NCI-H2196 treated with DMSO at 0.1 percent for 48 hours (cell line): Measurements from ENCODE around the gene CSMD2.

Experiments used
- DNase-seq: peaks from one replicate; lab custom pipeline; 2025; ENCODE audit not compliant: unreplicated experiment; lab: John Stamatoyannopoulos, UW

Gene CSMD2

GRCh38 chr1:33618636-33619035 lies 546.4 kb downstream of the CSMD2 start:
- DNase-seq = no peak

GRCh38 chr1:33617451-33617850 lies 547.6 kb downstream of the CSMD2 start:
- no peak for DNase-seq

GRCh38 chr1:33616780-33617179 lies 548.2 kb downstream of the CSMD2 start:
- DNase-seq = no peak

DNA sequence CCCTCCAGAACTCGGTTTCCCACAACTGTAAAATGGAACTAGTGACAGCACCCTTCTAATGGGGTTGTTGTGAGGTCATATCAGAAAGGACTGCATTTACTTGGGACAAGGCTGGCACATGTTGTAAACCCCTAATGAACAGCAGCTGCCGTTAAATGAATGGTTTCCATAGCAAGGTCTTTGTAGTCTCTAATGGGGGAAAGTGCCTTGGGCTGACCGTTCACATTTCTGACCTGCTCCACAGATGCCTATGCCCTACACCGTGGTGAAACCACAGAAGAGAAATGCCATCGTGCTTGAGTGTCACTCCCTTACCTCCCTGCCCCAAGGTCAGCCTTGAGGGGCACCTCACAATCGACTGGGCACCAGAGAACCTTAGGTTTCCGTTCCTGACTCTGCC lies 549.5 kb downstream of the CSMD2 start:
- DNase-seq = no peak

DNA sequence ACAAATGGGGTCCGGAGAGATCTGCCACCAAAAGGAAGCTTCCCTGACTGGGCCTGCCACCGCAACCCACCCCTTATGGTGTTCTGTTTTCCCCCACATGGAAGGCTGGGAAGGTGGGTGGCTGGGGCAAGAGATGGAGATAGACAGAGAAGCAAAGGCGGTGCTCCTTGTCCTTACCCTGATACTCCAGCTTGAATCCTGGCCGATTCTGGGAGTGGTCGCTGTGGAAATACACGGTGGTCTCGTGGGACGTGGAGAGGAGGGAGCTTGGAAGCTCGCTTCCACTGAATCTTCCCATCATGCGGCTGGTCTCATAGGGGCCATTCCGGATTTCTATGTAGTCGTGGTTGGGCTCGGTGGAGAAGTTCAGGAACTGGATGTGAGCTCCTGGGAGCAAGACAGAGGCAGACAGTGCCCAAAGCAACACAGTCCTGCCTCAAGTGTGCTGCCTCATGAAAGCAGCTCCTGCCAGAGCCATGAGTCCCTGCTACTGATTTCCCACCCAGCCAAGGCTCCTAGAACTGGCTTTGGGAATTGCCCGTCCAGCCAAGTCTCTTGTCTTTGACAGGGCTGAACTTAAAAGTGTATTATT lies 554.1 kb downstream of the CSMD2 start:
- no peak for DNase-seq

DNA sequence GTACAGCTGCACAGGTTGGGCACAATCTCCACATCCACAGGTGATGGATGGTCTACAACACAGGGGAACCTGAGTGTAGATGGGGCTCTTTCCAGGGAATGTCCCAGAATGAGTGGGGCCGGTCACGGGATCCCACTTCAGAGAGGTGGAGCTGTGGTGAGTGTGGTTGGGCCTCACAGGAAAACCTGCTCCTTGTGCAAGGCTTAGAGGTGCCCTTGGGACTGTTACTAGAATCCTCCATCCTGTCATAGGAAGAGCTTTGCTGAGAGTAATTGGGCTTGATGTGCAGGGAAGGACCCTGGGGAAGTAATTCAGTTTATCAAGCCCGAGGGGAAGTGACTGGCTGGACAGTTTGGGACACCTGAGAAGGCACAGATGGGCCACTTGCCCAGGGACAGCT lies 554.6 kb downstream of the CSMD2 start:
- DNase-seq = no peak

DNA sequence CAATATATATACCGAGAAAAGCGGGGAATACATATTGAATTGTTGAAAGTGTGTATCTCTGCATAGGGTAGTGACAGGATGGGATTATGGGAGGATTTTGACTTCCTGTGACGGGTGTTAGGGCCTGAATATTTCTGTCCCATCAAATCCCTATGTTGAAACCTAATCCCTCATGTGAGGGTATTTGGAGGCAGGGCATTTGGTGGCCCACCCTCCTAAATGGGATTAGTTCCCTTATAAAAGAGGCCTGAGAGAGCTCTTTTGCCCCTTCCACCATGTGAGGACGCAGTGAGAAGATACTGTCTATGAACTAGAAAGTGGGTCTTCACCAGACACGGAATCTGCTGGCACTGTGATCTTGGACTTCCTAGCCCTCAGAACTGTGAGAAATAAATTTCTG lies 555.3 kb downstream of the CSMD2 start:
- DNase-seq = no peak

DNA sequence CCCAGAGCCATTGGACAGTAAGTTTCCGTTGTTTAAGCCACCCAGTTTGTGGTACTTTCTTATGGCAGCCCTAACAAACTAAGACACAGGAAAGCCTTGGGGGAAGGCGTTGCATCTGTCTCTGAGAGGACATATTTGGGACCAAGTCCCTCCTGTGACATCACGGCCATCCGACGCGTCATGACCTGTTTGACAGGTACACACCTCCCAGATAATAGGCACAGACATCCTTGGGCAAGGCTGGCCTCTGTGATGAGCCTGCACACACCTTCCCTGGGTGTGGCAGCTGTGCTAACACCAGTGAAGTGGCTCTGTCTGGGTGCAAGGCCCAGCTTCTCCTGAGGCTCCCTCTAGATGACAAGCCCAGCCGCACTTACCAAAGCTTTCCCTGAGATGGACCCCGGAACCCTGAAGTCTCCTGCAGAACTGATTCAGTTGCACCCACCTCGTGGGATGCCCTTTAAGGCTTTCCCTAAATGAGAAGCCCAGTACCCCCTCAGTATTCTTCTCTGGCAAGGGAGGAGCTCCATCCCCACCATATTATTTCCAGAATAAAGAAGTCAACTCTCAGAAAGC lies 556.1 kb downstream of the CSMD2 start:
- no peak for DNase-seq

- no peak for DNase-seq
Observed at GRCh38 chr1:33607444-33608005, 557.5 kb downstream of the CSMD2 start.

DNA sequence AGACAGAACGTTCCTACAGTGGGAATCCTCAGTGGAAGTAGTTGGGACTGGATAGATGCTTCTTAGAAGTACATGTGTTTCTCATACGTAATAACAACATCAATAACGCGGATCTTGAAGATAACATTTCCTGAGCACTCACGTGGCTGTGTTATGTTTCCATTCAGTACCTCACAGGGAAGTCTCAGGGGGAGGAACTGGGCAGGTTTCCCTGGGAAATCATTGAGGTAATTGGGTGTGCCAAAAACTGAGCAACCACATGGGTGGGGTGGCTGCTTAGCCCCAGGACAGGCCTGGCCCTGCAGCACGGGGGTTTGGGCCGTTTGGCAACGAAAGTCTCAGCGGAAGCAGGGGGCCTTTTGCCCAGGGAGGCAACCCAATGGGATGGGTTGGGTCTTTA lies 558.8 kb downstream of the CSMD2 start:
- no peak for DNase-seq

DNA sequence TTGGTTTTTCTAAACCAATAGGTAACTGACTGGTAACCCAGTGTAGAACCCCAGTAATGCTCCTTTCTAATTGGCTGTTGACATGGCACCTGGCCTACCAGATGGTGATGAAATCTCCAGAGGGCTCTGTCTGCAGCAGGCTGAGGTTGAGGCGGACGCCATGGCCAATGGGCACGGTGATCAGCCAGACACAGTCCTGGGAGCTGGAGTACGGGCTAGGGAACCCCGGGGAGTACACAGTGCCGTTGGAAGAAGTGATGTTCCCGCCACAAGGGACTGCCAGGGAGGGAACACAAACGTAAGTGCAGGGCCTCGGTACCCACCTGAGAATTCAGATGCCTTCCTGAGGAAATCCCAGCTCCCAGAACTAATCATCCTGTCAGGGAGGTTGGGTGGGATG lies 562.8 kb downstream of the CSMD2 start:
- DNase-seq = no peak

- DNase-seq = no peak
Observed at GRCh38 chr1:33601751-33602150, 563.3 kb downstream of the CSMD2 start.

GRCh38 chr1:33599516-33600115 lies 565.4 kb downstream of the CSMD2 start:
- DNase-seq = no peak

DNA sequence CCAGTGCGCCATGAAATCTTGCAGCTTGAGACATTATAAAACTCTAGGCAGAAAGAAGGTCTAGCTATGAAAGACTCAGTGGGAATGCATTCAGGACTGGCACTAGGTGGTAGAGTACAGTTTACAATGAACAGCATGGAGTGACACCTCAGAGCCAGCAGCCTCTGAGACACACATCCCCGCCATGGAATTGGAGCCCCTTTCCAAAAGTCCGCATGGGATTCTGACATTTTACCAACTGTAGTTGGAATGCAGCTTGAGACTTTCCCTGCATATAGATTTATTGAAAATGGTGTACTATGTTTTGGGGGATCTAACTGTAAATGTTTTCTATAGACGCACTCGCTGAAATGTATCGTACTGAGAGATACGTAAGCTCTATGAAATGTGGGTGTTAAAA lies 576.3 kb downstream of the CSMD2 start:
- DNase-seq = no peak

DNA sequence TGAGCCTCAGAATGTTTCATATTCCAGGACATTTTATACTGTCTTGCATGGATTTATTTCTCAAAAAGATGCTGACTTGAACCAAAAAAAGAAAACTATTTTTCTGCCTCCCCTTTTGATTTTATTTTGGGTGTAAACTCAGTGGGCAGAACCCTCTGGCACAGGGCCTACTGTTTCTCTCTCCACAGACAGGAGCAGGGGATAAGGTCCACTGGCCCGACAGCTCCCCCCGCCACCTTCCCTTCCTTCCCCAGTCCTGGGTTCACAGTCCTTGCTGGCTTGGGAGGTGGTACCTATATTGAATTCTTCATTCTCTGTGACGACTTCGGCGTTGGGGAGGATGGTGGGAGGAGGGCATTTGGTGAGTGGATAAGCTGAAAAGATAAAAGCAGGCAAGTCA lies 578.2 kb downstream of the CSMD2 start:
- DNase-seq = no peak

DNA sequence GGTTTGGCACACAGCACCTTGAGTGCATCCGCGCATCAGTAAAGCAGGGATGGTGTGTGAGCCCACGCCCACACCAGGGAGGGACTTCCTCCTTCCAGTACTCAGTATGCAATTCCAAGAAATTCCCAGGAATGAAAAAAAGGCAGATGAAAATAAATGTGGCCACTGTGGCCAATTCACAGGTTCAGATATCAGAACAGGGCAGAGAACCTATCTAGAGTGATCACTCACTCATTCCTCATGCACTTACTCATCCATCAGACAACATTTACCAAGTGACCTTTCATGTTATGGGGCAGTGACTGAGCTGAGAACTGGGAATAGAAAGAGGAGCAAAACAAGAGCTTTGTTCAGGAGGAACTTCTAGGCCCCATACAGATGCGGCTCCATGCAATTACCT lies 578.9 kb downstream of the CSMD2 start:
- no peak for DNase-seq

GRCh38 chr1:33583567-33583966 lies 581.5 kb downstream of the CSMD2 start:
- no peak for DNase-seq

DNA sequence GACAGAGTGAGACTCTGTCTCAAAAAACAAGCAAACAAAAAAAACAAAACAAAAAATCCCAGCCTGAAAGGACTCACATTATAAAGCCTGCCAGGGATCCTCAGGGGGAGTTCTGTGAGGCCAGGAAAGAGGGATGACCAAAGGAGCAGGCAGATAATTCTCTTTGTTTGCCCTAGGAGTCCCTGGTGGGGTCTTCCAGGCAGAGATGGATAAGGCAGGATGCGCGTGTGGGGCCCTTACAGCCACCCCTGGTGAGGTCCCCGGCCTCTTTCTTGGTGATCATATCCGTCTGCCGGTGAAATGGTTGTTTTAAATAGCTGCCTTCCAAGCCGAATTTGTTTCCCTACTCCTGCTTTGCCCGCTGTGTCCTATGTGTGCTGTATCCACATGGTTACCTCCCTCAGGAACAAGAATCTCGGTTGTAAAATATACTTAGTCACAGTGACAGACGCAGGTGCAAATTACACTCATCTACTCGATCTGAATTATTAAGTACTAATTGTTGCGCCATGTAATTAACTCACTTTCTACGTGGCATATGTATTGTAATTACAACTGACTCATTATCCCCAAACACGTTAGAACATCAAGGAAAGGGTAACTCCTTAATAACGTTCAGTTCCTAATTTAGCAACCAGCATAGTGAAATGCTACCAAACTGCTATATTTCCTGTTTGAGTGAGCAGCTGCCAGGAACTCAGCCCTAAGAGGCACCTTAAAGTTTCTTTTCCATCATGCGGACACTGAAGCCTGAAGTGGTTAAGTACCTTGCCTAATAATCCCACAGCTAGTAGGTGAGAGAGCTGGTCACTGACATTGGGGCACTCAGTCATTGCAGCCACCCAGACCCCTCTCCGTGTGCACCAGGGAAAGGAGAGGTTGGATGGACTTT lies 586.2 kb downstream of the CSMD2 start:
- DNase-seq = no peak

- DNase-seq = no peak
Observed at GRCh38 chr1:33577663-33578062, 587.4 kb downstream of the CSMD2 start.

- no peak for DNase-seq
Observed at GRCh38 chr1:33576821-33577599, 588.0 kb downstream of the CSMD2 start.

- DNase-seq = no peak
Observed at GRCh38 chr1:33575324-33575879, 589.6 kb downstream of the CSMD2 start.
